Limb (tissue), 2 donors: ENCODE data around the gene LMF1.

Experiments used
- DNase-seq, 2 donors: peaks; one replicate each; pipeline ENCODE4 v3.0.0-alpha.2; 2016; ENCODE audit errors: extremely low spot score in 2 of 2

Gene LMF1

GRCh38 chr16:931171-931570 is 39.6 kb downstream of the LMF1 start:
- no peak for DNase-seq

- no peak for DNase-seq
Observed at GRCh38 chr16:930511-930910, 40.3 kb downstream of the LMF1 start.

GRCh38 chr16:930076-930475 is 40.7 kb downstream of the LMF1 start:
- no peak for DNase-seq

GRCh38 chr16:929227-930073 is 41.3 kb downstream of the LMF1 start:
- DNase-seq = no peak

- no peak for DNase-seq
Observed at GRCh38 chr16:928526-928925, 42.3 kb downstream of the LMF1 start.

- DNase-seq = no peak
Observed at GRCh38 chr16:927931-928330, 42.9 kb downstream of the LMF1 start.

GRCh38 chr16:927406-927805 is 43.4 kb downstream of the LMF1 start:
- DNase-seq = no peak

GRCh38 chr16:926715-927114 is 44.1 kb downstream of the LMF1 start:
- DNase-seq = no peak

- no peak for DNase-seq
Observed at GRCh38 chr16:924806-925205, 46.0 kb downstream of the LMF1 start.

GRCh38 chr16:924063-924462 is 46.7 kb downstream of the LMF1 start:
- no peak for DNase-seq

GRCh38 chr16:923184-923583 is 47.6 kb downstream of the LMF1 start:
- no peak for DNase-seq

GRCh38 chr16:922051-922450 is 48.7 kb downstream of the LMF1 start:
- no peak for DNase-seq

- DNase-seq = no peak
Observed at GRCh38 chr16:921321-921905, 49.4 kb downstream of the LMF1 start.

- DNase-seq = peak; percentile 48 to 58
Observed at GRCh38 chr16:920717-921116, 50.1 kb downstream of the LMF1 start.

GRCh38 chr16:920051-920681 is 50.6 kb downstream of the LMF1 start:
- DNase-seq = peak in 1 of 2 donors; percentile 40

- no peak for DNase-seq
Observed at GRCh38 chr16:919658-920050, 51.1 kb downstream of the LMF1 start.

GRCh38 chr16:918741-919657 is 51.8 kb downstream of the LMF1 start:
- no peak for DNase-seq

- no peak for DNase-seq
Observed at GRCh38 chr16:918068-918467, 52.7 kb downstream of the LMF1 start.

GRCh38 chr16:917591-918061 is 53.2 kb downstream of the LMF1 start:
- no peak for DNase-seq

- DNase-seq = no peak
Observed at GRCh38 chr16:916035-916799, 54.6 kb downstream of the LMF1 start.

- DNase-seq = no peak
Observed at GRCh38 chr16:915546-915945, 55.2 kb downstream of the LMF1 start.
